ENCODE data around the gene PERCC1. TPM values are rescaled to one million over a fixed set of nuclear protein-coding genes. Genes with fewer than 3 reads are reported as not detected.

Gene PERCC1
- total RNA-seq, 1 donor from 2014 or later = not detected

DNA sequence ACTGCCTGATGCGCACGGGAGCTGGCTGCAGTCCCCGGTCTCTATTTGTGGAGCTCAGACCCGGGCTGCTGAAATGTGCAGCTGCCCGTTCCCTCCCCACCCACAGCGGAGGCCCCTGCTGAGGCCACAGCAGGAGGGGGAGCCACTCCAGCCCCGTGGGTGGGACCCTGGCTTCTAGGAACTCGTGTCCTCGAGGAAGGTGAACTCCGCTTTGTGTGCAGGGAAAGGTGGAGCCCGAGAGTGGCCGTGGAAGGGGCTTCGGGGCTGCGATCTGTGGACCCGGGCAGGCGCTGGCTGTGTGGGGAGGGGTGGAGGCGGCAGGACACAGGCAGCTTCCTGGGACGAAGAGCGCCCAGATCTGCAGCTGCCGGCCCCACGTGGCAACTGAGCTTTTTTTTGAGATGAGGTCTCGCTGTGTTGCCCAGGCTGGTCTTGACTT lies 10.5 kb downstream of the PERCC1 start:
- no peak for DNase-seq (ENCODE audit: low spot score)
- Mint-ChIP-seq H3K27me3 (ENCODE audit: insufficient read depth, low read depth) (no peaks in the 10 kb centered on the region), H3K4me3 (no peak overlapping the region), H3K9me3 (no peaks in the 10 kb centered on the region), H3K4me1 (no peaks in the 10 kb centered on the region), H3K36me3 (no peaks in the 10 kb centered on the region), H3K27ac (no peak overlapping the region)
- Histone ChIP-seq H3K4me1 (no peaks in the 10 kb centered on the region), H2AFZ (replicated peaks) (no peak overlapping the region), H3K4me3 (no peak overlapping the region), H3K27ac (no peak overlapping the region), H3F3A (ENCODE audit: low read depth) (no peaks in the 10 kb centered on the region), H3K9me3 (ENCODE audit: low read depth) (no peaks in the 10 kb centered on the region), H3K9ac (no peak overlapping the region), H3K27me3 (no peaks in the 10 kb centered on the region), H4K20me1 (ENCODE audit: low read depth) (no peaks in the 10 kb centered on the region), H3K79me2 (ENCODE audit: low read depth) (no peaks in the 10 kb centered on the region), H3K36me3 (no peaks in the 10 kb centered on the region), H3K4me2 (no peak overlapping the region)
- no peak for TF ChIP-seq EZH2phosphoT487 (IDR thresholded peaks at IDR 0.05)

DNA sequence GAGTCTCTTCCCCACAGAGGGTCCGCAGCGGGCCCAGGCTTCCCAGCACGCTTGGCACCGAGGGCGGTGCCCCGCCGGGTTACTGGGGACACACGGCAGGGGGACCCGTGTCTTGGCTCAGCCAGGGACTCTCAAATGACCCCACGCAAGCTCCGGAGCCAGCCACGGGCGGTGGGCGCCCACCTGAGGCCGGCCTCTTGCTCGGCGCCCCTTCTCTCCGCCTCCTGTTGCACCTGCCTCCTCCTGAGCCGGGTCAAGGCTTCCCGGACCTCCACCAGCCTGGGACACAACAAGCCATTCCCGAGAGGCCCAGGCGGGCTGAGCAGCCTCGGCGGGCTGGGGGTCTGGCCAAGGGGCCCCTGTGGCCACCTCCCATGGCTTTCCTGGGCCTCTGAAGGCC lies 11.8 kb downstream of the PERCC1 start:
- Histone ChIP-seq H3F3A (ENCODE audit: low read depth) (no peaks in the 10 kb centered on the region), H3K27ac (no peak overlapping the region), H3K4me1 (no peaks in the 10 kb centered on the region), H3K4me2 (no peak overlapping the region), H2AFZ (replicated peaks) (no peak overlapping the region), H3K4me3 (no peak overlapping the region), H3K79me2 (ENCODE audit: low read depth) (no peaks in the 10 kb centered on the region), H3K9me3 (ENCODE audit: low read depth) (no peaks in the 10 kb centered on the region), H3K27me3 (no peaks in the 10 kb centered on the region), H3K36me3 (no peaks in the 10 kb centered on the region), H4K20me1 (ENCODE audit: low read depth) (no peaks in the 10 kb centered on the region), H3K9ac (no peak overlapping the region)
- Mint-ChIP-seq H3K4me3 (no peak overlapping the region), H3K36me3 (no peaks in the 10 kb centered on the region), H3K4me1 (no peaks in the 10 kb centered on the region), H3K27ac (no peak overlapping the region), H3K27me3 (ENCODE audit: insufficient read depth, low read depth) (no peaks in the 10 kb centered on the region), H3K9me3 (no peaks in the 10 kb centered on the region)
- TF ChIP-seq EZH2phosphoT487 (IDR thresholded peaks at IDR 0.05) (no peak), EZH2 (IDR thresholded peaks at IDR 0.05) (no peak)
- TF ChIP-seq, protein P1, sequence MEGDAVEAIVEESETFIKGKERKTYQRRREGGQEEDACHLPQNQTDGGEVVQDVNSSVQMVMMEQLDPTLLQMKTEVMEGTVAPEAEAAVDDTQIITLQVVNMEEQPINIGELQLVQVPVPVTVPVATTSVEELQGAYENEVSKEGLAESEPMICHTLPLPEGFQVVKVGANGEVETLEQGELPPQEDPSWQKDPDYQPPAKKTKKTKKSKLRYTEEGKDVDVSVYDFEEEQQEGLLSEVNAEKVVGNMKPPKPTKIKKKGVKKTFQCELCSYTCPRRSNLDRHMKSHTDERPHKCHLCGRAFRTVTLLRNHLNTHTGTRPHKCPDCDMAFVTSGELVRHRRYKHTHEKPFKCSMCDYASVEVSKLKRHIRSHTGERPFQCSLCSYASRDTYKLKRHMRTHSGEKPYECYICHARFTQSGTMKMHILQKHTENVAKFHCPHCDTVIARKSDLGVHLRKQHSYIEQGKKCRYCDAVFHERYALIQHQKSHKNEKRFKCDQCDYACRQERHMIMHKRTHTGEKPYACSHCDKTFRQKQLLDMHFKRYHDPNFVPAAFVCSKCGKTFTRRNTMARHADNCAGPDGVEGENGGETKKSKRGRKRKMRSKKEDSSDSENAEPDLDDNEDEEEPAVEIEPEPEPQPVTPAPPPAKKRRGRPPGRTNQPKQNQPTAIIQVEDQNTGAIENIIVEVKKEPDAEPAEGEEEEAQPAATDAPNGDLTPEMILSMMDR (IDR thresholded peaks at IDR 0.05) = no peak
- DNase-seq (ENCODE audit: low spot score) = no peak

DNA sequence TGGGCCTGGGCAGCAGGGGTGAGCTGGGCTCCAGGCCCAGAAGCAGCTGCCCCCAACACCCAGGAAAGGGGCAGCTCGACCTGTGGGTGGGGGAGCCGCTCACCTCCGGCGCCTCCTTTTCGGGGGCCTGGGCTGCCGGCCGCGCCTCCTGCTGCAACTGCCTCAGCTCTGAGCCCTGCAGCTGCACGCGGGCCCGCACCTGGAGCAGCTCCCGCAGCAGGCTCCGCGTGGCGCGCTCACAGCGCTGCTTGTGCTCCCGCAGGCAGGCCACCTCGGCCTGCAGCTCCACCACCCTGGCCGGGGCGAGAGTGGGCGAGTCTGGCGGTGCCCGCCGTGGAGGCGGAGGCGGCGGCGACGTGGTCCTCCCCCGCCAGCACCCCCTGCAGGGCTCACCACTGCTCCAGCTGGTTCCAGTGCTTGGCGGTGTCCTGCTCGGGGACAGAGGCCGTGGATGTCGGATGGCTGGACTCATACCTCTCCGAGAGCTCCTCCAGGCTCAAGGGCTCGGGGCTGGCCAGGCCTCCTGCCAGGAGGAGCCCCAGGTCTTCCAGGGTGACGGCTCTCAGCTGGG lies 12.6 kb downstream of the PERCC1 start:
- Histone ChIP-seq H4K20me1 (ENCODE audit: low read depth) (no peaks in the 10 kb centered on the region), H3K79me2 (ENCODE audit: low read depth) (no peaks in the 10 kb centered on the region), H3K4me3 (no peak overlapping the region), H3K27me3 (no peaks in the 10 kb centered on the region), H3K36me3 (no peaks in the 10 kb centered on the region), H3K4me1 (no peaks in the 10 kb centered on the region), H3K9me3 (ENCODE audit: low read depth) (no peaks in the 10 kb centered on the region), H3K4me2 (no peak overlapping the region), H2AFZ (replicated peaks) (no peak overlapping the region), H3K27ac (no peak overlapping the region), H3K9ac (peak overlapping the region; percentile 27), H3F3A (ENCODE audit: low read depth) (no peaks in the 10 kb centered on the region)
- H3K4me1 Mint-ChIP-seq = no peaks in the 10 kb centered on the region
- TF ChIP-seq EZH2phosphoT487 (IDR thresholded peaks at IDR 0.05) (no peak), EZH2 (IDR thresholded peaks at IDR 0.05) (no peak)
- no peaks in the 10 kb centered on the region for H3K36me3 Mint-ChIP-seq
- no peak for DNase-seq (ENCODE audit: low spot score)
- H3K27me3 Mint-ChIP-seq (ENCODE audit: insufficient read depth, low read depth) = no peaks in the 10 kb centered on the region
- no peaks in the 10 kb centered on the region for H3K9me3 Mint-ChIP-seq
- H3K27ac Mint-ChIP-seq = no peak overlapping the region
- no peak overlapping the region for H3K4me3 Mint-ChIP-seq

- no peak within 1 kb of the TSS for H3K4me3 ChIP-seq
- no peak for DNase-seq (ENCODE audit: low spot score)
- TF ChIP-seq EZH2 (IDR thresholded peaks at IDR 0.05) (no peak), EZH2phosphoT487 (IDR thresholded peaks at IDR 0.05) (no peak)
- TF ChIP-seq, protein P1 (IDR thresholded peaks at IDR 0.05) = no peak
- H3K4me3 Mint-ChIP-seq = no peak within 1 kb of the TSS
- no peaks in the 10 kb centered on the region for H3K36me3 ChIP-seq
- H3K9me3 ChIP-seq (ENCODE audit: low read depth) = no peaks in the 10 kb centered on the region
- H3K79me2 ChIP-seq (ENCODE audit: low read depth) = no peaks in the 10 kb centered on the region
- H3K36me3 Mint-ChIP-seq = no peaks in the 10 kb centered on the region
- no peak within 1 kb of the TSS for H2AFZ ChIP-seq (replicated peaks)
- no peaks in the 10 kb centered on the region for H3K27me3 Mint-ChIP-seq (ENCODE audit: insufficient read depth, low read depth)
- peak within 1 kb of the TSS; percentile 27 for H3K9ac ChIP-seq
- H3K4me2 ChIP-seq = no peak within 1 kb of the TSS
- no peak within 1 kb of the TSS for H3K27ac Mint-ChIP-seq
- H3K4me1 Mint-ChIP-seq = no peaks in the 10 kb centered on the region
- H3K9me3 Mint-ChIP-seq = no peaks in the 10 kb centered on the region
- H3K4me1 ChIP-seq = no peaks in the 10 kb centered on the region
- H3K27ac ChIP-seq = peak within 1 kb of the TSS; percentile 6
- H3F3A ChIP-seq (ENCODE audit: low read depth) = no peaks in the 10 kb centered on the region
- H3K27me3 ChIP-seq = no peaks in the 10 kb centered on the region
- H4K20me1 ChIP-seq (ENCODE audit: low read depth) = no peaks in the 10 kb centered on the region
These were observed 13.3 kb downstream of the PERCC1 start, which contains the start of gene CCDC154 for GRCh38 chr16:1443980-1444729. CCDC154 (minus strand) TSS chr16:1444556; CDS start chr16:1444322, 234 bp downstream.
